Measurements from ENCODE around the gene STIMATE. TPM values are rescaled to one million over a fixed set of nuclear protein-coding genes. Genes with fewer than 3 reads are reported as not detected.

Gene STIMATE
- total RNA-seq, 6 experiments from 2014 or later, result 17.4 to 48.5 (median 33.8) TPM

- peak overlapping the region; percentile 63 to 84 (median 70) for H3K27ac ChIP-seq
- intact Hi-C loops (cut with DNase I), result no loop called here
- ATAC-seq (peak; percentile 2 to 15 (median 7)), DNase-seq (no peak)
- H3K9me3 ChIP-seq, result no peaks in the 10 kb centered on the region
- TF ChIP-seq POLR2A (IDR thresholded peaks at IDR 0.05), result no peak
- TF ChIP-seq, protein P1, sequence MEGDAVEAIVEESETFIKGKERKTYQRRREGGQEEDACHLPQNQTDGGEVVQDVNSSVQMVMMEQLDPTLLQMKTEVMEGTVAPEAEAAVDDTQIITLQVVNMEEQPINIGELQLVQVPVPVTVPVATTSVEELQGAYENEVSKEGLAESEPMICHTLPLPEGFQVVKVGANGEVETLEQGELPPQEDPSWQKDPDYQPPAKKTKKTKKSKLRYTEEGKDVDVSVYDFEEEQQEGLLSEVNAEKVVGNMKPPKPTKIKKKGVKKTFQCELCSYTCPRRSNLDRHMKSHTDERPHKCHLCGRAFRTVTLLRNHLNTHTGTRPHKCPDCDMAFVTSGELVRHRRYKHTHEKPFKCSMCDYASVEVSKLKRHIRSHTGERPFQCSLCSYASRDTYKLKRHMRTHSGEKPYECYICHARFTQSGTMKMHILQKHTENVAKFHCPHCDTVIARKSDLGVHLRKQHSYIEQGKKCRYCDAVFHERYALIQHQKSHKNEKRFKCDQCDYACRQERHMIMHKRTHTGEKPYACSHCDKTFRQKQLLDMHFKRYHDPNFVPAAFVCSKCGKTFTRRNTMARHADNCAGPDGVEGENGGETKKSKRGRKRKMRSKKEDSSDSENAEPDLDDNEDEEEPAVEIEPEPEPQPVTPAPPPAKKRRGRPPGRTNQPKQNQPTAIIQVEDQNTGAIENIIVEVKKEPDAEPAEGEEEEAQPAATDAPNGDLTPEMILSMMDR (IDR thresholded peaks at IDR 0.05), result no peak
- peaks cover 0 to 2% (median 0%) of the 10 kb centered on the region in 4 donors for H3K36me3 ChIP-seq
- WGBS (ENCODE audit: insufficient coverage, low coverage, low lambda C conversion rate, missing lambda C conversion rate), result 39% methylated on average over 6 of the region's 9 CpGs
- peaks cover 0 to 62% (median 16%) of the 10 kb centered on the region in 4 donors for H3K4me1 ChIP-seq
- H3K27me3 ChIP-seq, result no peaks in the 10 kb centered on the region
- no peak overlapping the region for H3K4me3 ChIP-seq
Measured at GRCh38 chr3:52891164-52891563, 6.2 kb downstream of the STIMATE start.

DNA sequence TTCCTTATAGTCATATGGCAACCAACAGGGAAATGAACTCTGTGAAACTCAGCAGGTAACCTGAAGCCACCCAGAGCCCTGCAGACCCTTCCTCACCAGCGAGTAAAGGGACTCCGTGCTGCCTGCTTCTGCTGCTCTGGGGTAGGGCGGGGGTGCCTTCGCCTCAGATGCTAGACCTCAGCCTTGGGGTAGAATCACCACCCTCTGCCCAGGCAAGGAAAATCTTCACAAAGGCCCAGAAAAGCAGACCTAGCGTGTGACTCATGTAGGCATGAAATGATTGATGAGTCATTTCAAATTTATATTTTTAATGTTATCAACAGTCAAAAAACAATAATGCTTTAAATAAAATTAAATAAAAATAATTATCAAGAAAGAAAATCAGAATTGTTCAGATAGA is 6.6 kb downstream of the STIMATE start:
- TF ChIP-seq POLR2A (IDR thresholded peaks at IDR 0.05), result no peak
- TF ChIP-seq, protein P1 (IDR thresholded peaks at IDR 0.05), result no peak
- Histone ChIP-seq H3K4me3 (no peak overlapping the region), H3K4me1 (peaks cover 0 to 62% (median 16%) of the 10 kb centered on the region in 4 donors), H3K36me3 (peaks cover 0 to 3% (median 0%) of the 10 kb centered on the region in 4 donors), H3K9me3 (no peaks in the 10 kb centered on the region), H3K27ac (peak overlapping the region in 1 of 3 donors; percentile 84), H3K27me3 (no peaks in the 10 kb centered on the region)
- 100% methylated on average over 1 of the region's 5 CpGs for WGBS (ENCODE audit: insufficient coverage, low coverage, low lambda C conversion rate, missing lambda C conversion rate)
- DNase-seq (no peak), ATAC-seq (no peak)
- intact Hi-C loops (cut with DNase I), result no loop called here

GRCh38 chr3:52889901-52890300 is 7.4 kb downstream of the STIMATE start:
- ATAC-seq (no peak), DNase-seq (no peak)
- Histone ChIP-seq H3K4me3 (no peak overlapping the region), H3K9me3 (no peaks in the 10 kb centered on the region), H3K27me3 (no peaks in the 10 kb centered on the region), H3K27ac (no peak overlapping the region), H3K36me3 (peaks cover 0 to 3% (median 0%) of the 10 kb centered on the region in 4 donors), H3K4me1 (peaks cover 0 to 55% (median 14%) of the 10 kb centered on the region in 4 donors)
- TF ChIP-seq POLR2A (IDR thresholded peaks at IDR 0.05), result no peak
- TF ChIP-seq, protein P1 (IDR thresholded peaks at IDR 0.05), result no peak
- intact Hi-C loops (cut with DNase I), result no loop called here
- WGBS (ENCODE audit: insufficient coverage, low coverage, low lambda C conversion rate, missing lambda C conversion rate), result 89% methylated on average over 6 of the region's 8 CpGs

GRCh38 chr3:52887166-52887565 is 10.2 kb downstream of the STIMATE start:
- Histone ChIP-seq H3K27ac (no peak overlapping the region), H3K36me3 (peaks cover 0 to 3% (median 0%) of the 10 kb centered on the region in 4 donors), H3K4me1 (peaks cover 0 to 30% (median 7%) of the 10 kb centered on the region in 4 donors), H3K4me3 (no peak overlapping the region), H3K27me3 (no peaks in the 10 kb centered on the region), H3K9me3 (no peaks in the 10 kb centered on the region)
- DNase-seq (no peak), ATAC-seq (peak in 3 of 4 donors; percentile 31 to 46 (median 44))
- intact Hi-C loops (cut with DNase I), result no loop called here
- TF ChIP-seq POLR2A (IDR thresholded peaks at IDR 0.05), result no peak
- TF ChIP-seq, protein P1 (IDR thresholded peaks at IDR 0.05), result no peak
- WGBS (ENCODE audit: insufficient coverage, low coverage, low lambda C conversion rate, missing lambda C conversion rate), result 50% methylated on average over 1 of the region's 4 CpGs
